Measurements from ENCODE around the gene H2BK1.

Gene H2BK1

GRCh38 chr7:151202836-151203235, 7.5 kb downstream of the H2BK1 start:
- DNase-seq (ENCODE audit: low read depth) = no peak

- no peak for DNase-seq (ENCODE audit: low read depth)
Observed at GRCh38 chr7:151201751-151202150, 8.5 kb downstream of the H2BK1 start.

- no peak for DNase-seq (ENCODE audit: low read depth)
Observed at GRCh38 chr7:151201344-151201743, 8.9 kb downstream of the H2BK1 start.

GRCh38 chr7:151198945-151199848, 11.1 kb downstream of the H2BK1 start:
- no peak for DNase-seq (ENCODE audit: low read depth)

GRCh38 chr7:151197932-151198331, 12.4 kb downstream of the H2BK1 start:
- DNase-seq (ENCODE audit: low read depth) = no peak

GRCh38 chr7:151195616-151196450, 14.5 kb downstream of the H2BK1 start:
- DNase-seq (ENCODE audit: low read depth) = no peak

- no peak for DNase-seq (ENCODE audit: low read depth)
Observed at GRCh38 chr7:151194188-151194587, 16.1 kb downstream of the H2BK1 start.

GRCh38 chr7:151193203-151193978, 16.9 kb downstream of the H2BK1 start:
- DNase-seq (ENCODE audit: low read depth) = no peak

- DNase-seq (ENCODE audit: low read depth) = no peak
Observed at GRCh38 chr7:151192002-151192539, 18.2 kb downstream of the H2BK1 start.

- no peak for DNase-seq (ENCODE audit: low read depth)
Observed at GRCh38 chr7:151191544-151191943, 18.7 kb downstream of the H2BK1 start.

GRCh38 chr7:151189038-151189437, 21.2 kb downstream of the H2BK1 start:
- no peak for DNase-seq (ENCODE audit: low read depth)

- DNase-seq (ENCODE audit: low read depth) = no peak
Observed at GRCh38 chr7:151188252-151188542, 22.1 kb downstream of the H2BK1 start.

- no peak for DNase-seq (ENCODE audit: low read depth)
Observed at GRCh38 chr7:151187409-151188251, 22.7 kb downstream of the H2BK1 start.

- no peak for DNase-seq (ENCODE audit: low read depth)
Observed at GRCh38 chr7:151186640-151187408, 23.5 kb downstream of the H2BK1 start, which contains the start of gene ASB10. Gene ASB10 (minus strand): TSS chr7:151187250. CDS start chr7:151187130, 120 bp downstream.

GRCh38 chr7:151185762-151186639, 24.3 kb downstream of the H2BK1 start:
- DNase-seq (ENCODE audit: low read depth) = no peak

- no peak for DNase-seq (ENCODE audit: low read depth)
Observed at GRCh38 chr7:151181011-151181431, 29.3 kb downstream of the H2BK1 start.

- no peak for DNase-seq (ENCODE audit: low read depth)
Observed at GRCh38 chr7:151179946-151180345, 30.3 kb downstream of the H2BK1 start.

- no peak for DNase-seq (ENCODE audit: low read depth)
Observed at GRCh38 chr7:151179287-151179860, 30.9 kb downstream of the H2BK1 start.

- no peak for DNase-seq (ENCODE audit: low read depth)
Observed at GRCh38 chr7:151178831-151179230, 31.5 kb downstream of the H2BK1 start.

Data from non-pigmented ciliary epithelial cell (primary cell).